H9 (cell line): ENCODE results near the gene DNM2. TPM values are rescaled to one million over a fixed set of nuclear protein-coding genes. Genes with fewer than 3 reads are reported as not detected.

Experiments used
- DNase-seq: peaks from one replicate; pipeline ENCODE4 v3.0.0-alpha.2; 2017
- H2AFZ ChIP-seq: one replicate; pipeline ENCODE4 v1.6.1; 2013; ENCODE audit warnings: mild to moderate bottlenecking, low read length, control low read depth, moderate library complexity
- H2AK5ac ChIP-seq: 2 replicates; pipeline ENCODE4 v1.6.1; 2013; ENCODE audit warnings: low read length, control low read depth, mixed read lengths; ENCODE audit not compliant: insufficient read length
- H2BK120ac ChIP-seq: one replicate; pipeline ENCODE4 v1.6.1; 2013; ENCODE audit warnings: low read depth, mild to moderate bottlenecking, low read length, control low read depth, inconsistent platforms; ENCODE audit not compliant: poor library complexity, severe bottlenecking
- H2BK12ac ChIP-seq: 2 replicates; pipeline ENCODE4 v1.6.1; 2013; ENCODE audit warnings: low read length, control low read depth, mixed read lengths, low read depth; ENCODE audit not compliant: insufficient read length
- H2BK15ac ChIP-seq: 2 replicates; pipeline ENCODE4 v1.6.1; 2013; ENCODE audit warnings: low read depth, low read length, control low read depth
- H2BK20ac ChIP-seq: one replicate; pipeline ENCODE4 v1.6.1; 2013; ENCODE audit warnings: low read depth, mild to moderate bottlenecking, low read length, control low read depth, inconsistent platforms; ENCODE audit not compliant: poor library complexity, severe bottlenecking
- H2BK5ac ChIP-seq: 2 replicates; pipeline ENCODE4 v1.6.1; 2013; ENCODE audit warnings: low read length, control low read depth, mixed read lengths; ENCODE audit not compliant: insufficient read length
- H3K14ac ChIP-seq: 2 replicates; pipeline ENCODE4 v1.6.1; 2013; ENCODE audit warnings: low read length, control low read depth; ENCODE audit not compliant: insufficient read depth
- H3K18ac ChIP-seq: 2 replicates; pipeline ENCODE4 v1.6.1; 2013; ENCODE audit warnings: low read depth, mild to moderate bottlenecking, mixed read lengths, low read length, control low read depth; ENCODE audit not compliant: insufficient read length
- H3K23ac ChIP-seq: 2 replicates; pipeline ENCODE4 v1.6.1; 2013; ENCODE audit warnings: low read length, control low read depth, mixed read lengths, low read depth; ENCODE audit not compliant: insufficient read length
- H3K23me2 ChIP-seq: 2 replicates; pipeline ENCODE4 v1.6.1; 2013; ENCODE audit warnings: low read depth, mild to moderate bottlenecking, mixed read lengths, low read length, control low read depth; ENCODE audit not compliant: insufficient read length, poor library complexity, severe bottlenecking
- H3K27ac ChIP-seq: 2 replicates; pipeline ENCODE4 v1.5.1; 2013; ENCODE audit warnings: low read length, control low read depth, mixed read lengths, low read depth; ENCODE audit not compliant: insufficient read length
- H3K27me3 ChIP-seq: 2 replicates; pipeline ENCODE4 v1.6.1; 2013; ENCODE audit warnings: low read length, control low read depth, inconsistent platforms; ENCODE audit not compliant: insufficient read depth
- H3K4ac ChIP-seq: 2 replicates; pipeline ENCODE4 v1.6.1; 2013; ENCODE audit warnings: low read depth, mild to moderate bottlenecking, control low read depth, inconsistent platforms, low read length, moderate library complexity
- H3K4me1 ChIP-seq: 2 replicates; pipeline ENCODE4 v1.6.1; 2013; ENCODE audit warnings: low read length, control low read depth, inconsistent platforms; ENCODE audit not compliant: insufficient read depth
- H3K4me2 ChIP-seq: 2 replicates; pipeline ENCODE4 v1.6.1; 2013; ENCODE audit warnings: low read length, control low read depth, mixed read lengths; ENCODE audit not compliant: insufficient read length, insufficient read depth
- H3K56ac ChIP-seq: 2 replicates; pipeline ENCODE4 v1.6.1; 2013; ENCODE audit warnings: low read depth, mild to moderate bottlenecking, mixed read lengths, low read length, control low read depth; ENCODE audit not compliant: insufficient read length
- H3K79me1 ChIP-seq: 2 replicates; pipeline ENCODE4 v1.6.1; 2013; ENCODE audit warnings: low read depth, mild to moderate bottlenecking, moderate library complexity, low read length, control low read depth, inconsistent platforms; ENCODE audit not compliant: insufficient read depth, poor library complexity, severe bottlenecking
- H3K79me2 ChIP-seq: 2 replicates; pipeline ENCODE4 v1.6.1; 2013; ENCODE audit warnings: low read length, control low read depth, inconsistent platforms; ENCODE audit not compliant: insufficient read depth
- H3K9ac ChIP-seq: 2 replicates; pipeline ENCODE4 v1.6.1; 2013; ENCODE audit warnings: low read length, control low read depth, mixed read lengths; ENCODE audit not compliant: insufficient read length; ENCODE audit errors: extremely low read depth
- H3K9me3 ChIP-seq: one replicate; pipeline ENCODE4 v1.6.1; 2013; ENCODE audit warnings: low read depth, low read length, inconsistent platforms; ENCODE audit not compliant: control insufficient read depth
- H3T11ph ChIP-seq: one replicate; pipeline ENCODE4 v1.6.1; 2013; ENCODE audit warnings: mild to moderate bottlenecking, low read length, control low read depth, inconsistent platforms
- H4K20me1 ChIP-seq: one replicate; pipeline ENCODE4 v1.6.1; 2013; ENCODE audit not compliant: control insufficient read depth, insufficient read length, insufficient read depth
- H4K5ac ChIP-seq: 2 replicates; pipeline ENCODE4 v1.6.1; 2013; ENCODE audit warnings: low read depth, mild to moderate bottlenecking, mixed read lengths, low read length, control low read depth; ENCODE audit not compliant: insufficient read length
- H4K8ac ChIP-seq: replicated peaks from 2 replicates; pipeline ENCODE4 v1.6.1; 2013; ENCODE audit warnings: low read length, control low read depth, mixed read lengths, low read depth; ENCODE audit not compliant: insufficient read length
- H4K91ac ChIP-seq: 2 replicates; pipeline ENCODE4 v1.6.1; 2013; ENCODE audit warnings: low read depth, mild to moderate bottlenecking, moderate library complexity, mixed read lengths, low read length, control low read depth; ENCODE audit not compliant: insufficient read length
- H3K27ac Mint-ChIP-seq, 3 experiments: 2 replicates in 2 of 3; 3 replicates in 1 of 3; pipeline ENCODE4 v1.8.0; 2020 to 2021; ENCODE audit warnings: mixed read lengths in 3 of 3, mild to moderate bottlenecking in 1 of 3, moderate library complexity in 1 of 3
- H3K27me3 Mint-ChIP-seq: 2 replicates; pipeline ENCODE4 v1.8.0; 2021; ENCODE audit warnings: low read depth, mild to moderate bottlenecking, moderate library complexity, mixed read lengths
- H3K36me3 Mint-ChIP-seq, 3 experiments: 2 replicates in 2 of 3; 3 replicates in 1 of 3; pipeline ENCODE4 v1.8.0; 2020 to 2021; ENCODE audit warnings: low read depth in 3 of 3, mixed read lengths in 3 of 3; ENCODE audit not compliant: insufficient read depth in 1 of 3
- H3K4me1 Mint-ChIP-seq, 2 experiments: 2 replicates each; pipeline ENCODE4 v1.8.0; 2020; ENCODE audit warnings: mixed read lengths in 2 of 2
- H3K4me3 Mint-ChIP-seq, 2 experiments: 2 replicates in 1 of 2; 3 replicates in 1 of 2; pipeline ENCODE4 v1.8.0; 2020 to 2021; ENCODE audit warnings: mild to moderate bottlenecking in 2 of 2, mixed read lengths in 2 of 2, moderate library complexity in 1 of 2
- H3K9me3 Mint-ChIP-seq, 2 experiments: 2 replicates in 1 of 2; 3 replicates in 1 of 2; pipeline ENCODE4 v1.8.0; 2020; ENCODE audit warnings: mild to moderate bottlenecking in 2 of 2, mixed read lengths in 2 of 2, moderate library complexity in 1 of 2
- CTCF ChIP-seq: fragments of 200-600 bp; sonication (generic); conservative IDR thresholded peaks from 3 replicates; pipeline ENCODE4 v1.8.0; 2021; ENCODE audit warnings: antibody characterized with exemption, mild to moderate bottlenecking
- WGBS: extraction: QIAGEN DNeasy Blood & Tissue Kit; methylation state at CpG from one replicate; pipeline ENCODE4 v1.1.7; 2013; ENCODE audit warnings: missing lambda C conversion rate, low lambda C conversion rate, mixed read lengths; ENCODE audit not compliant: insufficient read length; ENCODE audit errors: extremely low coverage; 5-methylcytosine and 5-hydroxymethylcytosine counted together
- total RNA-seq: library from RNA; stranded (reverse); gene quantifications from 2 replicates; pipeline ENCODE4 v1.2.1, GENCODE V29; 2021

DNM2 gene
- total RNA-seq, 1 experiment from 2014 or later = 152 TPM

DNA sequence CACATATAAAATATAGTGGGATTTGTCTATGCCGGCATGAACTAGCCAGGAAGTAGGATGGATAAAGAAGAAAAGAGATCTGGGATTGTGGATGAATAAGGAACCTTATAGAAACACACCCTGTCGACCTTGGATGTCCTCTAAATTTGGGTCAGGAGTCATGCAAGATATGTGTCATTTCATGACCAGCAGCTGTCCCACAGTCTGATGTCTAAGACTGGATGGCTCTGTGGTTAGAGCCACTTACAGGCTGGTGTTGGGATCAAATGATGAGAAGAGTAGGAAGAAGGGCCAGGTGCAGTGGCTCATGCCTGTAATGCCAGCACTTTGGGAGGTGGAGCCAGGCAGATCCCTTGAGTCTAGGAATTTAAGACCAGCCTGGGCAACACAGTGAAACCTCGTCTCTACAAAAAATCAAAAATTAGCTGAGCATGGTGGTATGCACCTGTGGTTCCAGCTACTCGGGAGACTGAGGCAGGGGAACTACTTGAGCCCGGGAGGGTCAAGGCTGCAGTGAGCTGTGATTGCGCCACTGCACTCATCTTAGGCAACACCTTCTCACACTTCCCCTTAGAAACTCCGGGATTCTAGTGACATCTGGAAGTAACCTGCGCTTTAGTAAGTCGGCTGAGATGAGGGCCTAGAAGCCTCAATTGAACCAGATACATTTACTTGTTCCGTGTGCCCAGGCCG is 87.3 kb downstream of the DNM2 start:
- Histone ChIP-seq H3K9me3 (no peaks in the 10 kb centered on the region), H2BK20ac (no peak overlapping the region), H3K4ac (no peak overlapping the region), H3K23ac (no peak overlapping the region), H2BK12ac (no peak overlapping the region), H3K79me1 (no peaks in the 10 kb centered on the region), H3K56ac (no peak overlapping the region), H4K5ac (no peak overlapping the region), H3K9ac (no peak overlapping the region), H3K18ac (no peak overlapping the region), H2AK5ac (no peak overlapping the region), H3K14ac (no peak overlapping the region), H2BK15ac (no peak overlapping the region), H4K8ac (no peak overlapping the region), H3K23me2 (no peaks in the 10 kb centered on the region), H3K4me1 (no peaks in the 10 kb centered on the region), H2AFZ (no peak overlapping the region), H2BK5ac (no peak overlapping the region), H3T11ph (no peak overlapping the region), H3K27ac (no peak overlapping the region), H2BK120ac (no peak overlapping the region), H3K27me3 (no peaks in the 10 kb centered on the region), H4K91ac (no peak overlapping the region), H3K79me2 (no peaks in the 10 kb centered on the region), H4K20me1 (no peaks in the 10 kb centered on the region), H3K4me2 (no peak overlapping the region)
- TF ChIP-seq CTCF = no peak
- H3K4me3 Mint-ChIP-seq = no peak overlapping the region
- no peaks in the 10 kb centered on the region for H3K4me1 Mint-ChIP-seq
- WGBS = no CpG with 5 or more reads among the region's 11 CpGs
- DNase-seq = no peak
- H3K9me3 Mint-ChIP-seq = no peaks in the 10 kb centered on the region
- H3K27me3 Mint-ChIP-seq = no peaks in the 10 kb centered on the region
- H3K36me3 Mint-ChIP-seq = peaks cover 23 to 60% (median 57%) of the 10 kb centered on the region in 3 experiments; a peak in 6 of 7 replicates
- no peak overlapping the region for H3K27ac Mint-ChIP-seq
